ENCODE data around the gene PLEKHH1.

GRCh38 chr14:67586369-67586768 lies 53.3 kb downstream of the PLEKHH1 start:
- TF ChIP-seq CTCF (IDR thresholded peaks at IDR 0.05; ENCODE audit: low read depth, low read length, poor library complexity, severe bottlenecking) (no peak), EZH2phosphoT487 (IDR thresholded peaks at IDR 0.05; ENCODE audit: borderline replicate concordance, low read length) (no peak)

Measured in DOHH2 (cell line).